Neuronal stem cell (in vitro differentiated cells): Measurements from ENCODE around the gene TMEM132E.

Source experiments
- DNase-seq: peaks from one replicate; pipeline ENCODE4 v3.0.0-alpha.2; 2013; ENCODE audit warnings: low spot score
- H2AFZ ChIP-seq: one replicate; pipeline ENCODE4 v1.6.1; 2013; ENCODE audit warnings: mild to moderate bottlenecking, low read length, inconsistent platforms
- H2AK5ac ChIP-seq: 2 replicates; pipeline ENCODE4 v1.6.1; 2013; ENCODE audit warnings: low read depth, mild to moderate bottlenecking, inconsistent platforms, low read length, moderate library complexity, mixed read lengths
- H2BK120ac ChIP-seq: 2 replicates; pipeline ENCODE4 v1.6.1; 2013; ENCODE audit warnings: low read depth, mild to moderate bottlenecking, inconsistent platforms, low read length, moderate library complexity, mixed read lengths
- H2BK12ac ChIP-seq: one replicate; pipeline ENCODE4 v1.6.1; 2013; ENCODE audit warnings: low read length, inconsistent platforms
- H2BK15ac ChIP-seq: 2 replicates; pipeline ENCODE4 v1.6.1; 2013; ENCODE audit warnings: mild to moderate bottlenecking, low read length, inconsistent platforms, mixed read lengths
- H2BK5ac ChIP-seq: one replicate; pipeline ENCODE4 v1.6.1; 2013; ENCODE audit warnings: inconsistent platforms, mild to moderate bottlenecking, low read length, moderate library complexity
- H3K14ac ChIP-seq: one replicate; pipeline ENCODE4 v1.6.1; 2013; ENCODE audit warnings: low read length, inconsistent platforms
- H3K18ac ChIP-seq: 2 replicates; pipeline ENCODE4 v1.6.1; 2013; ENCODE audit warnings: low read length, inconsistent platforms
- H3K23ac ChIP-seq: 2 replicates; pipeline ENCODE4 v1.6.1; 2013; ENCODE audit warnings: low read depth, mild to moderate bottlenecking, mixed read lengths, low read length, inconsistent platforms; ENCODE audit not compliant: poor library complexity
- H3K27ac ChIP-seq: replicated peaks from 3 replicates; pipeline ENCODE4 v1.5.1; 2013; ENCODE audit warnings: low read length, inconsistent platforms
- H3K27me3 ChIP-seq, 3 experiments: 2 replicates each; pipeline ENCODE4 v1.6.1; 2013; ENCODE audit warnings: low read length in 3 of 3, mild to moderate bottlenecking in 2 of 3, inconsistent platforms in 1 of 3, low read depth in 1 of 3, mixed read lengths in 1 of 3, moderate library complexity in 1 of 3; ENCODE audit not compliant: control insufficient read depth in 3 of 3, insufficient read depth in 3 of 3
- H3K36me3 ChIP-seq, 2 donors: replicated peaks in 1 of 2; 2 replicates each; pipeline ENCODE4 v1.6.1; 2013; ENCODE audit warnings: low read length in 2 of 2; ENCODE audit not compliant: control insufficient read depth in 2 of 2, insufficient read depth in 2 of 2
- H3K4ac ChIP-seq: 2 replicates; pipeline ENCODE4 v1.6.1; 2013; ENCODE audit warnings: inconsistent platforms, mild to moderate bottlenecking, low read length, moderate library complexity
- H3K4me1 ChIP-seq, 2 donors: 1 replicate in 1 of 2; 2 replicates in 1 of 2; pipeline ENCODE4 v1.6.1; 2013; ENCODE audit warnings: low read length in 2 of 2, low read depth in 1 of 2; ENCODE audit not compliant: control insufficient read depth in 2 of 2, insufficient read depth in 1 of 2
- H3K4me2 ChIP-seq: one replicate; pipeline ENCODE4 v1.6.1; 2013; ENCODE audit warnings: mild to moderate bottlenecking, low read length, inconsistent platforms; ENCODE audit not compliant: insufficient read depth, poor library complexity, severe bottlenecking
- H3K4me3 ChIP-seq, 2 donors: 2 replicates each; pipeline ENCODE4 v1.5.1; 2013; ENCODE audit warnings: low read length in 2 of 2, mild to moderate bottlenecking in 2 of 2, inconsistent platforms in 1 of 2, moderate library complexity in 1 of 2
- H3K79me1 ChIP-seq: one replicate; pipeline ENCODE4 v1.6.1; 2013; ENCODE audit warnings: low read depth, mild to moderate bottlenecking, inconsistent platforms, low read length, moderate library complexity
- H3K9ac ChIP-seq: one replicate; pipeline ENCODE4 v1.6.1; 2013; ENCODE audit warnings: mild to moderate bottlenecking, low read depth, low read length, inconsistent platforms; ENCODE audit not compliant: poor library complexity
- H3K9me3 ChIP-seq, 2 donors: replicated peaks in 1 of 2; 2 replicates each; pipeline versions ENCODE3 to v1.6.1; 2013; ENCODE audit warnings: low read length in 2 of 2, mild to moderate bottlenecking in 2 of 2, inconsistent platforms in 1 of 2, low read depth in 1 of 2, mixed read lengths in 1 of 2, moderate library complexity in 1 of 2; ENCODE audit not compliant: control insufficient read depth in 2 of 2, insufficient read depth in 1 of 2
- H4K8ac ChIP-seq: one replicate; pipeline ENCODE4 v1.6.1; 2013; ENCODE audit warnings: low read depth, mild to moderate bottlenecking, inconsistent platforms, low read length, moderate library complexity
- H4K91ac ChIP-seq: one replicate; pipeline ENCODE4 v1.6.1; 2013; ENCODE audit warnings: low read length, low read depth, mild to moderate bottlenecking, inconsistent platforms; ENCODE audit not compliant: poor library complexity
- WGBS, 2 donors: extraction: QIAGEN DNeasy Blood & Tissue Kit; methylation state at CpG; one replicate each; pipeline ENCODE4 v1.1.7; 2013; ENCODE audit warnings: missing lambda C conversion rate in 2 of 2, mixed read lengths in 1 of 2; ENCODE audit not compliant: insufficient read length in 2 of 2, insufficient replicate concordance in 1 of 2; ENCODE audit errors: extremely low coverage in 2 of 2; 5-methylcytosine and 5-hydroxymethylcytosine counted together

The TMEM132E gene

GRCh38 chr17:34639706-34640425 is 60.5 kb downstream of the TMEM132E start:
- Histone ChIP-seq H3K79me1 (no peaks in the 10 kb centered on the region), H2AFZ (no peak overlapping the region), H3K4me1 (peaks cover 0 to 5% of the 10 kb centered on the region in 2 donors), H3K9ac (no peak overlapping the region), H4K91ac (no peak overlapping the region), H3K4ac (no peak overlapping the region), H2BK15ac (peak overlapping the region; percentile 70), H3K4me3 (no peak overlapping the region), H3K27me3 (peaks cover 0 to 11% (median 2%) of the 10 kb centered on the region in 3 experiments), H2BK120ac (no peak overlapping the region), H3K18ac (peak overlapping the region; percentile 40), H3K36me3 (no peaks in the 10 kb centered on the region), H3K27ac (no peak overlapping the region), H3K4me2 (no peak overlapping the region), H2AK5ac (peak overlapping the region; percentile 82), H2BK12ac (no peak overlapping the region), H4K8ac (no peak overlapping the region), H2BK5ac (no peak overlapping the region), H3K23ac (no peak overlapping the region), H3K14ac (peak overlapping the region; percentile 65), H3K9me3 (no peaks in the 10 kb centered on the region)
- DNase-seq, result no peak
- no CpG with 5 or more reads among the region's 6 CpGs for WGBS, 2 donors

- Histone ChIP-seq H2BK120ac (no peak overlapping the region), H3K4me2 (no peak overlapping the region), H3K79me1 (no peaks in the 10 kb centered on the region), H3K4ac (no peak overlapping the region), H2BK12ac (no peak overlapping the region), H3K23ac (no peak overlapping the region), H3K9ac (no peak overlapping the region), H3K27ac (no peak overlapping the region), H3K9me3 (peaks cover 0 to 2% of the 10 kb centered on the region in 2 donors), H2AK5ac (peak overlapping the region; percentile 60), H3K18ac (no peak overlapping the region), H2BK5ac (no peak overlapping the region), H4K91ac (no peak overlapping the region), H3K36me3 (no peaks in the 10 kb centered on the region), H2AFZ (no peak overlapping the region), H3K4me3 (no peak overlapping the region), H3K4me1 (no peaks in the 10 kb centered on the region), H3K14ac (no peak overlapping the region), H4K8ac (no peak overlapping the region), H2BK15ac (no peak overlapping the region), H3K27me3 (peaks cover 0 to 11% (median 2%) of the 10 kb centered on the region in 3 experiments)
- no peak for DNase-seq
- WGBS, 2 donors, result no CpG with 5 or more reads among the region's 7 CpGs
These were observed 62.0 kb downstream of the TMEM132E start for GRCh38 chr17:34641368-34641767.

GRCh38 chr17:34644941-34645550 is 65.7 kb downstream of the TMEM132E start:
- no peak overlapping the region for H3K9ac ChIP-seq
- no peak overlapping the region for H3K4me3 ChIP-seq
- no CpG with 5 or more reads among the region's 3 CpGs for WGBS, 2 donors
- peaks cover 0 to 11% (median 2%) of the 10 kb centered on the region in 3 experiments for H3K27me3 ChIP-seq
- H2BK5ac ChIP-seq, result no peak overlapping the region
- no peak for DNase-seq
- H3K9me3 ChIP-seq, result peaks cover 0 to 6% of the 10 kb centered on the region in 2 donors
- H3K23ac ChIP-seq, result peak overlapping the region; percentile 22
- no peak overlapping the region for H2AFZ ChIP-seq
- no peaks in the 10 kb centered on the region for H3K4me1 ChIP-seq
- no peak overlapping the region for H3K4ac ChIP-seq
- H3K79me1 ChIP-seq, result no peaks in the 10 kb centered on the region
- no peak overlapping the region for H4K91ac ChIP-seq
- H3K27ac ChIP-seq, result no peak overlapping the region
- H3K4me2 ChIP-seq, result no peak overlapping the region
- H4K8ac ChIP-seq, result no peak overlapping the region
- H2AK5ac ChIP-seq, result no peak overlapping the region
- H2BK120ac ChIP-seq, result no peak overlapping the region
- H3K36me3 ChIP-seq, result no peaks in the 10 kb centered on the region
- no peak overlapping the region for H3K18ac ChIP-seq
- no peak overlapping the region for H3K14ac ChIP-seq
- no peak overlapping the region for H2BK15ac ChIP-seq
- no peak overlapping the region for H2BK12ac ChIP-seq

GRCh38 chr17:34645594-34645993 is 66.2 kb downstream of the TMEM132E start:
- no CpG with 5 or more reads among the region's 3 CpGs for WGBS, 2 donors
- DNase-seq, result no peak

More at GRCh38 chr17:34645594-34645993, 66.2 kb downstream of the TMEM132E start:
- Histone ChIP-seq H2BK120ac (no peak overlapping the region), H3K4me2 (no peak overlapping the region), H2BK15ac (no peak overlapping the region), H4K8ac (no peak overlapping the region), H4K91ac (no peak overlapping the region), H3K9ac (no peak overlapping the region), H3K36me3 (no peaks in the 10 kb centered on the region), H3K4ac (no peak overlapping the region), H3K79me1 (no peaks in the 10 kb centered on the region), H2BK12ac (no peak overlapping the region), H3K18ac (no peak overlapping the region), H2BK5ac (no peak overlapping the region), H3K27me3 (peaks cover 0 to 9% (median 2%) of the 10 kb centered on the region in 3 experiments), H3K27ac (no peak overlapping the region), H3K23ac (no peak overlapping the region), H3K4me1 (no peaks in the 10 kb centered on the region), H3K9me3 (peaks cover 0 to 6% of the 10 kb centered on the region in 2 donors), H3K4me3 (no peak overlapping the region), H3K14ac (no peak overlapping the region), H2AK5ac (no peak overlapping the region), H2AFZ (no peak overlapping the region)
